SK-N-MC (cell line): ENCODE measurements around the gene INPP5D.

Experiments
- EZH2 ChIP-seq: fragments of 200-600 bp; sonication (generic); IDR thresholded peaks from one replicate; pipeline ENCODE4 v1.6.1; 2017; ENCODE audit warnings: antibody characterized with exemption
- POLR2AphosphoS5 ChIP-seq: IDR thresholded peaks from 2 replicates; pipeline ENCODE4 v1.6.1; 2012; ENCODE audit warnings: mild to moderate bottlenecking, low read depth, low read length, borderline replicate concordance

DNA sequence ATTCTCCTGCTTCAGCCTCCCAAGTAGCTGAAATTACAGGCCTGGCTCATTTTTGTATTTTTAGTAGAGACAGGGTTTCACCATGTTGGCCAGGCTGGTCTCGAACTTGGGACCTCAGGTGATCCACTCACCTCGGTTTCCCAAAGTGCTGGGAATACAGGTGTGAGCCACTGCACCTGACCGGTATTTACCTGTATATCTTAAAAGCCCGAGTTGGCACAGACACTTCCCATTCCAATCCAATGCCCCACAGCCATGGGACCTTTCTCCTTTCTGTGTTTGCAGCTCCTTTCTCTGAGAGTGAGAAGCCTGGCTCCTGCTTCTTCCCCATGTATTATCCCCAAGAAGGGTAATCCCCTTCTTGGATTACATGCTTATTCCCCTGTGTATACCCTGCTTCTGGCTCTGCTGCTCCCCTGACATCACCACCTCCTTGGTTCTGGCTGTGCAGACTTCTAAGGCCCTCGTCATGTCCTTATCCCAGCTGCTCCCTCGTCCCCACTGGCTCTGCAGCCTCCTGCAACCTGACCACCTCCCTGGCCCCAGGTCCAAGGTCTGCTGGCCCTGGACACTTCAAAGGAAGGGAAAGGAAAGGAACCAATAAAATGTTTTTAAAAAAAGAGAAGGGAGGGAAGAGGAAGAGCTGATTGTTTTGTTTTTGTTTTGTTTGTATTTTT, 52.8 kb downstream of the INPP5D start:
- TF ChIP-seq EZH2, result no peak
- no peak for TF ChIP-seq POLR2AphosphoS5
